GM10248 (cell line): ENCODE measurements around the gene PDE11A.
A peak's percentile ranks its signal among the peaks of the same experiment; 100 is the strongest.

Source experiments
- CTCF ChIA-PET: fragments of 300-600 bp; sonication (Branson Sonifier 250); formaldehyde crosslinking; extraction: SDS; loops from one replicate; lab custom pipeline; 2021; ENCODE audit warnings: antibody characterized with exemption; lab: Yijun Ruan, JAX
- POLR2A ChIA-PET: fragments of 350-650 bp; sonication (Branson Sonifier 250); formaldehyde crosslinking; extraction: SDS; loops from one replicate; lab custom pipeline; 2020; ENCODE audit warnings: antibody characterized with exemption; lab: Yijun Ruan, JAX
- DNase-seq: peaks from one replicate; pipeline ENCODE4 v3.0.0; 2012; ENCODE audit errors: extremely low spot score
- TF ChIP-seq, protein P1 (sequence below): IDR thresholded peaks from 2 replicates; pipeline ENCODE4 v1.5.1; 2012; ENCODE audit warnings: mild to moderate bottlenecking, low read depth; ENCODE audit errors: extremely low read depth, missing control alignments, control extremely low read depth

PDE11A gene

DNA sequence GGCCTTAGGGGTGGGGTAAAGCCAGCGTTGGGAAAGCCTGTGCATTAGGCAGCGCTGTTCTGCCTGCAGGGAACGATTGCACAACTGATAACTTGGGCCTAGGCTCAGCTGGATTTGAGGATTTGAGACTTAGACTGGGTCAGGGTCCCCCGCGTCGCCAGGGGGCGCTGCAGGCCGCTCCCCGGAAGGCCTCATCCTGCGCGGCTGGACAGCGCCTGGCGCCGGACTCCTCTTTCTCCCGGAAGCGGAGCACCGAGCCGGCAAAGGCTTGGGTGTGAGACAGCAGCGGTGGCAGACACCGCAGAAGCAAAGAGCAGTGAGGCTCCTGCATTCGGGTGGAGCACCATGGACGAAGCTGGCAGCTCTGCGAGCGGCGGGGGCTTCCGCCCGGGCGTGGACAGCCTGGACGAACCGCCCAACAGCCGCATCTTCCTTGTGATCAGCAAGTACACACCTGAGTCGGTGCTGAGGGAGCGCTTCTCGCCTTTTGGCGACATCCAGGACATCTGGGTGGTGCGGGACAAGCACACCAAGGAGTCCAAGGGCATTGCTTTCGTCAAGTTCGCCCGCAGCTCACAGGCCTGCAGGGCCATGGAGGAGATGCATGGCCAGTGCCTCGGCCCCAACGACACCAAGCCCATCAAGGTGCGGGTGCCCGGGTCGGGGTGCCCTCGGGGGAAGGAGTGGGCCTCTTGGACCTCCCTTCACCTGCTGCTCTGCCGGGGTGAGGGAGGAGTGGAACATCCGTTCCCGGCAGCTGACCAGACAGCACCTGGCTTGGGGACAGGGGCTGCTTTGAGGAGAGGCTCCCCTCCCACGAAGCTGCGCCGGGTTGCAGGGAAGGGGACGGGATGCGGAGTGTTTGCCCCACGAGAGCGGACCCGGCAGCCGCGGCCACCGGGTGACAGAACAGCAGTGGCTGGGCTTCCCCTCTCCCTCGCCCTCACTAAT, 39.9 kb upstream of the PDE11A start, which contains the start of gene RBM45:
Gene RBM45 (plus strand): TSS at position 236 of the 951 bp plus-strand sequence. CDS start 110 bp downstream, at position 346.
- CTCF ChIA-PET, result interaction anchor here (0.7 to 11.3 kb wide), 44 partner anchors 8 to 804 kb away, joined by 3 to 110 read pairs (median 6); no protein-coding TSS in a partner anchor

DNA sequence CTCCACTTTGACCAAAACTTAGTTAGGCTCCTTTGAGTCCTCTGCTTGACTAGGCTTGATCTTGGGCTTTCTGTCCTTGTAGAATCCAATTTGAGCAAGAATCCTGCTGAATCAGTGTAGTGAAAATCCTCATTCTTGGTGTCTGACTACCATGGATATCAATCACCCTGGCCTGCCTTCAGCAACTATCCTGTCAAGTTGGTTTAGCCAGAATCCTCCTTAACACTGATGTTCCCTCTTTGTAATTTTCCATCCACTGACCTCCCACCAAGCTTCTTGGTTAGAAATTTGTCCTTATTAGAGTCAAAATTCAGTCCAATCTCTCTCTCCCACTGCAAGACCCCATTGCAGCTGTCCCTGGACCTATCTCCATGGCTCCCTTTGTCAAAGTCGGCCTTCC, 39.2 kb upstream of the PDE11A start:
- DNase-seq, result no peak
- POLR2A ChIA-PET, result no interaction called here
- TF ChIP-seq, protein P1, sequence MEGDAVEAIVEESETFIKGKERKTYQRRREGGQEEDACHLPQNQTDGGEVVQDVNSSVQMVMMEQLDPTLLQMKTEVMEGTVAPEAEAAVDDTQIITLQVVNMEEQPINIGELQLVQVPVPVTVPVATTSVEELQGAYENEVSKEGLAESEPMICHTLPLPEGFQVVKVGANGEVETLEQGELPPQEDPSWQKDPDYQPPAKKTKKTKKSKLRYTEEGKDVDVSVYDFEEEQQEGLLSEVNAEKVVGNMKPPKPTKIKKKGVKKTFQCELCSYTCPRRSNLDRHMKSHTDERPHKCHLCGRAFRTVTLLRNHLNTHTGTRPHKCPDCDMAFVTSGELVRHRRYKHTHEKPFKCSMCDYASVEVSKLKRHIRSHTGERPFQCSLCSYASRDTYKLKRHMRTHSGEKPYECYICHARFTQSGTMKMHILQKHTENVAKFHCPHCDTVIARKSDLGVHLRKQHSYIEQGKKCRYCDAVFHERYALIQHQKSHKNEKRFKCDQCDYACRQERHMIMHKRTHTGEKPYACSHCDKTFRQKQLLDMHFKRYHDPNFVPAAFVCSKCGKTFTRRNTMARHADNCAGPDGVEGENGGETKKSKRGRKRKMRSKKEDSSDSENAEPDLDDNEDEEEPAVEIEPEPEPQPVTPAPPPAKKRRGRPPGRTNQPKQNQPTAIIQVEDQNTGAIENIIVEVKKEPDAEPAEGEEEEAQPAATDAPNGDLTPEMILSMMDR, result no peak
- CTCF ChIA-PET, result interaction anchor here (0.7 to 11.3 kb wide), 42 partner anchors 8 to 804 kb away, joined by 3 to 110 read pairs (median 6); no protein-coding TSS in a partner anchor

More for the DNA sequence above, 39.9 kb upstream of the PDE11A start, which contains the start of gene RBM45:
- DNase-seq, result peak; percentile 91
- TF ChIP-seq, protein P1, result peak; percentile 91
- POLR2A ChIA-PET, result no interaction called here

DNA sequence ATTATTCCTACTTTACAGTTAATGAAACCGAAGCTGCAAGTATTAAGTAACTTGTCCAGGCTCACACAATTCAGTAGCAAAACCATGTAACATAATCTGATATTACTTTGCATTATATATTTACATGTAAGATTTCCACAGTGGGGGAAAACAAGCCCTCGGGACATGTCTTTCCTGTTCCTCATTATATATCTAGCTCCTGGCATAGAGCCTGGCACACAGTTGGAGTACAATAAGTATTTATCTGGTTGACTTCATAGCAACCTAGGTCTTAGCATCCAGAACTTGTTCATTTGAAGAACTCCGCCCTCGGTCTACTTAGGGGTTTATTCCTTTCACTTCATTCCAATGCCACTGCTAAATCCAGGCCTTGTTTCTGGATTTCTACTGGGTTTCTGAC, 38.1 kb upstream of the PDE11A start:
- TF ChIP-seq, protein P1, result no peak
- DNase-seq, result no peak
- ChIA-PET CTCF (interaction anchor here (1.5 to 11.3 kb wide), 9 partner anchors 9 to 306 kb away, joined by 6 to 110 read pairs (median 14); no protein-coding TSS in a partner anchor), POLR2A (no interaction called here)

DNA sequence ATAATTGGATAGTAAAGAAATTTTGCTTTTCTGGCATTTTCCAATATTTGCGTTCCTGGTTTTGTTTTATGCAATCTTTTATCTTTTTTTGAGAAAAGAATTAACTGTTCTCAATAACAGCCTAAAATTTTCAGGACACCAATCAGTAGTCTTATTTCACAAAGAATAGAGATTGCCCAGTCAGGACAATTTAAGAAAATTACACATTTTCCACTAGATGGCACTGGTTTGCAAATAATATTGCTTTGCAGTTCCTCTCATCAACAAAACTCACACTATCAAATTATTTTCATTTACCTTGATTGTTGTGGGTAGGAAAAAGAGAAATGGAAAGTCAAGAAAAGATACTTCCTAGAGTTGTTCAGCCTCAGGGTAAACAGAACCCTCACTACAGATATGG, 37.2 kb upstream of the PDE11A start:
- ChIA-PET CTCF (interaction anchor here (3.9 to 11.3 kb wide), 2 partner anchors 14 to 307 kb away, joined by 26 to 110 read pairs; no protein-coding TSS in a partner anchor), POLR2A (no interaction called here)
- peak; percentile 56 for DNase-seq
- TF ChIP-seq, protein P1, result peak; percentile 52

DNA sequence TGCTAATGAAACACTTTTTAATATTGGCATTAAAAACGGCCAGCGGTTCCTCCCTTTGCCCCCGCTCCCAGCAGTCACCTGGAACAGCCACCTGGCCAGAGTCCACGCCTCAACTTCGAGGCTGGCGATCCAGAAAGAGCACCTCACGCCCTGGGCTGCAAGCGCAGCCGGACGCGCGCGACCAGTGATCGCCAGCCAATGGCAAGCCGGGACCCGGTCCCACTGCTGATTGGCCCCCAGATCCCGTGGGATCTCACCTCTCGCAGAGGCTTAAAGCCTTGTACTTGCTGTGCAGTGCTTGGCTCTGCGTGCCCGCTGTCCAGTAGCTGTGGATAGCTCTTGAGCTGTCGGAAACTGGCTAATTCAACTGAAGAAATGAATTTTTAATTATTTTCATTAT, 35.6 kb upstream of the PDE11A start:
- ChIA-PET POLR2A (interaction anchor here (0.7 kb wide), 1 partner anchor 96 kb away, joined by 3 read pairs; no protein-coding TSS in a partner anchor), CTCF (no interaction called here)
- no peak for DNase-seq
- TF ChIP-seq, protein P1, result no peak

DNA sequence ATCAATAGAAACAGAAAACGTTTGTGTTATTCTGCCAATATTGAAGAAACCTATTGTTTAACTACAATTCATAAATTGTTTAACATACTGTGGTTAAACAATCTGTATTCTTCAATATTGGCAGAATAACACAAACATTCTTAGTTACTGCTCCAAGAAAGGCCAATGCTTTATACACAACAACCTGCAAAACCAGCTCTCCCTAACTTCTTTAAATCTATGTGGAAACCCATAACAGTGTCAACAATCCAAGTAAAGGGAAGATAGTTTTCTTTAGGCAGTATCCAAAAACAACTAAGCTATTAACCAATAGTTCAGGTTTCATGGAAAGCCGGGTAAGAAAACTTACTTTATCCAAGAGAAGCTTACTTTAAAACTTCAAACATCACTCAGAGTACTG, 33.5 kb upstream of the PDE11A start:
- POLR2A ChIA-PET, result no interaction called here
- TF ChIP-seq, protein P1, result no peak
- CTCF ChIA-PET, result interaction anchor here (1.0 to 1.4 kb wide), 3 partner anchors 14 to 309 kb away, joined by 3 read pairs; no protein-coding TSS in a partner anchor
- no peak for DNase-seq
